ENCODE data around the gene TBC1D7.

GRCh38 chr6:13299918-13300317, 28.4 kb downstream of the TBC1D7 start:
- TF ChIP-seq, protein P1, sequence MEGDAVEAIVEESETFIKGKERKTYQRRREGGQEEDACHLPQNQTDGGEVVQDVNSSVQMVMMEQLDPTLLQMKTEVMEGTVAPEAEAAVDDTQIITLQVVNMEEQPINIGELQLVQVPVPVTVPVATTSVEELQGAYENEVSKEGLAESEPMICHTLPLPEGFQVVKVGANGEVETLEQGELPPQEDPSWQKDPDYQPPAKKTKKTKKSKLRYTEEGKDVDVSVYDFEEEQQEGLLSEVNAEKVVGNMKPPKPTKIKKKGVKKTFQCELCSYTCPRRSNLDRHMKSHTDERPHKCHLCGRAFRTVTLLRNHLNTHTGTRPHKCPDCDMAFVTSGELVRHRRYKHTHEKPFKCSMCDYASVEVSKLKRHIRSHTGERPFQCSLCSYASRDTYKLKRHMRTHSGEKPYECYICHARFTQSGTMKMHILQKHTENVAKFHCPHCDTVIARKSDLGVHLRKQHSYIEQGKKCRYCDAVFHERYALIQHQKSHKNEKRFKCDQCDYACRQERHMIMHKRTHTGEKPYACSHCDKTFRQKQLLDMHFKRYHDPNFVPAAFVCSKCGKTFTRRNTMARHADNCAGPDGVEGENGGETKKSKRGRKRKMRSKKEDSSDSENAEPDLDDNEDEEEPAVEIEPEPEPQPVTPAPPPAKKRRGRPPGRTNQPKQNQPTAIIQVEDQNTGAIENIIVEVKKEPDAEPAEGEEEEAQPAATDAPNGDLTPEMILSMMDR (IDR thresholded peaks at IDR 0.05), result no peak
- TF ChIP-seq POLR2A (IDR thresholded peaks at IDR 0.05), result no peak

Data from uterus (tissue), 2 donors.